Measurements from ENCODE around the gene DGKQ. TPM values are rescaled to one million over a fixed set of nuclear protein-coding genes. Genes with fewer than 3 reads are reported as not detected.

DGKQ gene
- total and polyA plus RNA-seq, 7 donors, result 2.2 to 3.9 (median 2.8) TPM

GRCh38 chr4:917992-918391, 55.4 kb downstream of the DGKQ start:
- H3K4me1 ChIP-seq, result no peaks in the 10 kb centered on the region
- H3K9me3 ChIP-seq, result no peaks in the 10 kb centered on the region
- intact Hi-C loops (cut with DNase I), result no loop called here
- 94 to 99% (median 97%) methylated on average over 2 of the region's 2 CpGs for WGBS, 3 donors
- no peak for ATAC-seq
- no peaks in the 10 kb centered on the region for H3K27me3 ChIP-seq (ENCODE audit: insufficient read depth in 3 of 3, low read length in 2 of 3)
- no peak overlapping the region for H3K27ac ChIP-seq
- H3K36me3 ChIP-seq (ENCODE audit: insufficient read depth in 1 of 2, low read depth in 1 of 2), result peaks cover 0 to 5% of the 10 kb centered on the region in 2 donors
- TF ChIP-seq CTCF (IDR thresholded peaks at IDR 0.05), result no peak
- H3K4me3 ChIP-seq, result no peak overlapping the region
- DNase-seq, result no peak

DNA sequence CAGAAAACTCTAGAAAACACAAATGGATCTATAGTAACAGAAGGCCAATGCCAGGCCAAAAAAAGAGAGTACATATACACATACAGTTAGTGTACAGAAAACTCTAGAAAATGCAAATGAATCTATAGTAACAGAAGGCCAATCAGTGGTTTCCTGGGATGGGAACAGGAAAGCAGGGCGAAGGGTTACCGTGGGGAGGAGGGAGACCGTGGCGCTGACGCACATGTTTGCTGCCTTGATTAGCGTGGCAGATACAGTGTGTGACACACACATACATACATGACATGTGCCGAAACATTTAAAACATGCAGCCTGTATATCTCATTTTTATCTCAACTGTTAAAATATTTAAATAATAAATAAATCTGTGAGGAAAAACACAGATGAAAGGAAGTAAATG, 55.9 kb downstream of the DGKQ start:
- Histone ChIP-seq H3K27ac (no peak overlapping the region), H3K9me3 (no peaks in the 10 kb centered on the region), H3K36me3 (ENCODE audit: insufficient read depth in 1 of 2, low read depth in 1 of 2) (peaks cover 0 to 11% of the 10 kb centered on the region in 2 donors), H3K4me3 (no peak overlapping the region), H3K27me3 (ENCODE audit: insufficient read depth in 3 of 3, low read length in 2 of 3) (no peaks in the 10 kb centered on the region), H3K4me1 (no peaks in the 10 kb centered on the region)
- DNase-seq (no peak), ATAC-seq (no peak)
- 92 to 98% (median 97%) methylated on average over 7 of the region's 7 CpGs for WGBS, 3 donors
- TF ChIP-seq CTCF (IDR thresholded peaks at IDR 0.05), result no peak
- intact Hi-C loops (cut with DNase I), result no loop called here

DNA sequence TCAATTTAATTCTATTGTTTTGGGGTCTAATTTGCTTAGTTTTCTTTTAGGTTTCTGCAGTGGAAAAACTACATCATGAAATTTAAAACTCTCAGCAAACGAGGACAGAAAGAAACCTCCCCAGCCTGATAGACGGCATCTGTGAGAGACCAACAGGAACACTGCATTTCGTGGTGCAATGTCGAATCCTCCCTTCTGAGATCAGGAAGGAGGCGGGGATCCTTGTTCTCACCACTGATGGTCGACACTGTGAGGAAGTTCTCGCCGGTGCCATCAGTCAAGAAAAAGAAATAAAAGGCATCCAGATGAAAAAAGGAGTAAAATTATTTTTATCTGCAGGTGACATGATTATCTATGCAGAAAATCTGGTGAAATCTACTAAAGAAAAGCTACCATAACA, 57.8 kb downstream of the DGKQ start:
- TF ChIP-seq CTCF (IDR thresholded peaks at IDR 0.05), result no peak
- Histone ChIP-seq H3K4me1 (no peaks in the 10 kb centered on the region), H3K27me3 (ENCODE audit: insufficient read depth in 3 of 3, low read length in 2 of 3) (no peaks in the 10 kb centered on the region), H3K27ac (no peak overlapping the region), H3K9me3 (no peaks in the 10 kb centered on the region), H3K36me3 (ENCODE audit: insufficient read depth in 1 of 2, low read depth in 1 of 2) (peaks cover under 1 to 29% of the 10 kb centered on the region in 2 donors), H3K4me3 (no peak overlapping the region)
- 44 to 53% (median 50%) methylated on average over 8 of the region's 8 CpGs for WGBS, 3 donors
- intact Hi-C loops (cut with DNase I), result no loop called here
- ATAC-seq (no peak), DNase-seq (no peak)

DNA sequence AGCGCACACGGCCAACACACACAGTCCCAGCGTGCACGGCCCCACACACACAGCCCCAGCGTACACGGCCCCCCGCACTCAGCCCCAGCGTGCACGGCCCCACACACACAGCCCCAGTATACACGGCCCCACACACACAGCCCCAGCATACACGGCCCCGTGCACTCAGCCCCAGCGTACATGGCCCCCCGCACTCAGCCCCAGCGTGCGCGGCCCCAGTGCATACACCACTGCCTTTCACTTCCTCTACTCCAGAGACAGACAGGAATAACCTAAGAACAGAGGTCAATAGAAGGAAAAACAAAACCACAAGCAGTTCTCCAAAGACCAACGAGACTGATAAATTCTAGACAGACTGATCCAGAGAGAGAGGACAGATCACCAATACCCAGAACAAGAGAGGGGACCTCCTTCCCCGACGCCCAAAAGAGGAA, 58.3 kb downstream of the DGKQ start:
- Histone ChIP-seq H3K27ac (no peak overlapping the region), H3K36me3 (ENCODE audit: insufficient read depth in 1 of 2, low read depth in 1 of 2) (peaks cover 3 to 31% of the 10 kb centered on the region in 2 donors), H3K4me1 (no peaks in the 10 kb centered on the region), H3K27me3 (ENCODE audit: insufficient read depth in 3 of 3, low read length in 2 of 3) (no peaks in the 10 kb centered on the region), H3K9me3 (no peaks in the 10 kb centered on the region), H3K4me3 (no peak overlapping the region)
- no peak for DNase-seq
- WGBS, 3 donors, result 75 to 82% (median 79%) methylated on average over 20 of the region's 20 CpGs
- intact Hi-C loops (cut with DNase I), result no loop called here
- TF ChIP-seq CTCF (IDR thresholded peaks at IDR 0.05), result no peak
- ATAC-seq, result no peak

- no peak for TF ChIP-seq CTCF (IDR thresholded peaks at IDR 0.05)
- WGBS, 3 donors, result 83 to 89% (median 86%) methylated on average over 20 to 21 of the region's 21 CpGs
- intact Hi-C loops (cut with DNase I), result no loop called here
- Histone ChIP-seq H3K27me3 (ENCODE audit: insufficient read depth in 3 of 3, low read length in 2 of 3) (no peaks in the 10 kb centered on the region), H3K4me3 (no peak overlapping the region), H3K36me3 (ENCODE audit: insufficient read depth in 1 of 2, low read depth in 1 of 2) (peaks cover 3 to 36% of the 10 kb centered on the region in 2 donors), H3K27ac (no peak overlapping the region), H3K9me3 (no peaks in the 10 kb centered on the region), H3K4me1 (no peaks in the 10 kb centered on the region)
- no peak for DNase-seq
- no peak for ATAC-seq
Measured at GRCh38 chr4:914531-914930, 58.8 kb downstream of the DGKQ start.
